MM.1S (cell line): ENCODE data around the gene SLFN13.

Experiments
- CTCF ChIP-seq: fragments of 300-600 bp; sonication (generic); IDR thresholded peaks from 2 replicates; pipeline ENCODE4 v1.5.1; 2016; ENCODE audit warnings: antibody characterized with exemption, low read length, mixed read lengths
- EZH2 ChIP-seq: fragments of 300-600 bp; sonication (generic); optimal IDR thresholded peaks from 2 replicates; pipeline ENCODE3; 2017; ENCODE audit warnings: low read depth, mild to moderate bottlenecking, antibody characterized with exemption, low read length, mixed read lengths
- EZH2phosphoT487 ChIP-seq: fragments of 300-600 bp; sonication (generic); IDR thresholded peaks from 2 replicates; pipeline ENCODE4 v1.6.1; 2018; ENCODE audit warnings: antibody characterized with exemption, low read length

- TF ChIP-seq EZH2phosphoT487 (no peak), CTCF (no peak), EZH2 (no peak)
Measured at GRCh38 chr17:35414247-35414646, 34.3 kb downstream of the SLFN13 start.
